A549 (cell line): ENCODE data around the gene PIK3CD. TPM values are rescaled to one million over a fixed set of nuclear protein-coding genes. Genes with fewer than 3 reads are reported as not detected.

Experiments
- ATAC-seq, 2 experiments: fragments of 200-7000 bp in 1 of 2; fragments of >200 bp in 1 of 2; cut with Nextera tagmentation in 1 of 2; cut with Tn5 transposase in 1 of 2; 3 replicates each; pipeline versions ENCODE4 v1.8.0 to v1.9.1; 2018 to 2020; ENCODE audit warnings: mild to moderate bottlenecking in 1 of 2, moderate library complexity in 1 of 2
- CTCF ChIA-PET: fragments of 300-600 bp; sonication (Branson Sonifier 250); formaldehyde crosslinking; extraction: SDS; loops from one replicate; lab custom pipeline; 2021; ENCODE audit warnings: antibody characterized with exemption, inconsistent platforms; lab: Yijun Ruan, JAX
- POLR2A ChIA-PET: fragments of 350-600 bp; formaldehyde crosslinking; extraction: SDS; loops from one replicate; lab custom pipeline; 2021; ENCODE audit warnings: antibody characterized with exemption, inconsistent platforms; lab: Yijun Ruan, JAX
- DNase-seq, 2 experiments: peaks; one replicate each; pipeline versions ENCODE4 v3.0.0 to v3.0.0-alpha.2; 2011 to 2016; ENCODE audit warnings: low read depth in 1 of 2, low spot score in 1 of 2
- FAIRE-seq: peaks from 2 replicates; lab custom pipeline; 2011; peaks lifted over from hg19 to GRCh38; lab: Jason Lieb, UNC
- H3K27ac ChIP-seq, 2 experiments: fragments of >200 bp; sonication (Bioruptor Twin); formaldehyde crosslinking; 3 replicates each; pipeline ENCODE4 v1.5.1; 2016 to 2017
- H3K4me1 ChIP-seq: fragments of >200 bp; sonication (Bioruptor Twin); formaldehyde crosslinking; 3 replicates; pipeline ENCODE4 v1.6.1; 2016
- H3K4me2 ChIP-seq: fragments of >200 bp; sonication (Bioruptor Twin); formaldehyde crosslinking; 3 replicates; pipeline ENCODE4 v1.6.1; 2016
- H3K4me3 ChIP-seq: fragments of >200 bp; sonication (Bioruptor Twin); formaldehyde crosslinking; 3 replicates; pipeline ENCODE4 v1.5.1; 2016
- H3K9me3 ChIP-seq: fragments of >200 bp; sonication (Bioruptor Twin); formaldehyde crosslinking; 3 replicates; pipeline ENCODE4 v1.6.1; 2016
- ATOH8 ChIP-seq: fragments of 250-450 bp; sonication (Bioruptor Pico); IDR thresholded peaks from 2 replicates; pipeline ENCODE4 v1.5.0; 2020; ENCODE audit warnings: low read depth, mild to moderate bottlenecking, moderate library complexity
- CBX2 ChIP-seq: fragments of 200-600 bp; sonication (generic); IDR thresholded peaks from 2 replicates; pipeline ENCODE4 v1.6.1; 2016; ENCODE audit warnings: low read depth, mild to moderate bottlenecking, borderline replicate concordance
- CHD2 ChIP-seq: fragments of 150-350 bp; IDR thresholded peaks from 2 replicates; pipeline ENCODE4 v1.6.1; 2014; ENCODE audit warnings: low read length; ENCODE audit not compliant: partially characterized antibody
- EHF ChIP-seq: fragments of 250-450 bp; sonication (Bioruptor Pico); IDR thresholded peaks from 2 replicates; pipeline ENCODE4 v1.5.0; 2020; ENCODE audit warnings: mild to moderate bottlenecking
- FOXS1 ChIP-seq: fragments of 250-450 bp; sonication (Bioruptor Pico); IDR thresholded peaks from 2 replicates; pipeline ENCODE4 v1.5.0; 2020; ENCODE audit warnings: mild to moderate bottlenecking, moderate library complexity
- HDAC2 ChIP-seq: fragments of 200-600 bp; sonication (generic); IDR thresholded peaks from 2 replicates; pipeline ENCODE4 v1.6.1; 2016
- HES2 ChIP-seq: fragments of >200 bp; sonication (Bioruptor Twin); formaldehyde crosslinking; IDR thresholded peaks from 2 replicates; pipeline ENCODE4 v1.6.1; 2016
- MAFK ChIP-seq: fragments of 450-650 bp; IDR thresholded peaks from 2 replicates; pipeline ENCODE4 v1.6.1; 2014; ENCODE audit not compliant: partially characterized antibody
- MAZ ChIP-seq: fragments of 150-350 bp; IDR thresholded peaks from 2 replicates; pipeline ENCODE4 v1.6.1; 2014; ENCODE audit warnings: antibody characterized with exemption, low read depth, low read length, borderline replicate concordance
- NPAS2 ChIP-seq: fragments of 250-450 bp; sonication (Bioruptor Pico); IDR thresholded peaks from 2 replicates; pipeline ENCODE4 v1.8.0; 2022; ENCODE audit warnings: mild to moderate bottlenecking, moderate library complexity, borderline replicate concordance
- NR3C1 ChIP-seq: fragments of >200 bp; sonication (Bioruptor Twin); formaldehyde crosslinking; IDR thresholded peaks from 3 replicates; pipeline ENCODE4 v1.6.1; 2017
- TP53 ChIP-seq: fragments of 250-450 bp; sonication (Bioruptor Pico); IDR thresholded peaks from 2 replicates; pipeline ENCODE4 v1.5.0; 2021; ENCODE audit warnings: mild to moderate bottlenecking, moderate library complexity
- USF2 ChIP-seq: fragments of 450-650 bp; IDR thresholded peaks from 2 replicates; pipeline ENCODE4 v1.6.1; 2014; ENCODE audit warnings: antibody characterized with exemption
- ZC3H11A ChIP-seq: fragments of 450-650 bp; IDR thresholded peaks from 2 replicates; pipeline ENCODE4 v1.6.1; 2014; ENCODE audit warnings: antibody characterized with exemption, mild to moderate bottlenecking
- WGBS: methylation state at CpG from one replicate; pipeline ENCODE4 v1.1.6; 2017; ENCODE audit errors: missing lambda C conversion rate; 5-methylcytosine and 5-hydroxymethylcytosine counted together
- polyA plus RNA-seq, 4 experiments: library from polyadenylated mRNA; depleted of rRNA in 3 of 4; stranded (reverse); fragments of >200 nt; fragmentation: RNase III in 1 of 4; extraction: RNeasy Plus Mini Kit Qiagen cat#74134 plus additional on column Dnase treatment in 1 of 4; gene quantifications; 2 replicates in 3 of 4; 3 replicates in 1 of 4; pipeline ENCODE4 v1.2.3, GENCODE V29; 2011 to 2017
- TF ChIP-seq, protein P1 (sequence below): fragments of 250-450 bp; sonication (Bioruptor Pico); IDR thresholded peaks from 2 replicates; pipeline ENCODE4 v1.5.0; 2021; ENCODE audit warnings: mild to moderate bottlenecking, moderate library complexity, borderline replicate concordance
- TF ChIP-seq, protein P2 (sequence below): IDR thresholded peaks from 2 replicates; pipeline ENCODE4 v1.6.1; 2012
- TF ChIP-seq, protein P3 (sequence below): fragments of >200 bp; sonication (Bioruptor Twin); formaldehyde crosslinking; IDR thresholded peaks from 3 replicates; pipeline ENCODE4 v1.6.1; 2016
- TF ChIP-seq, protein P4 (sequence below): fragments of 200-600 bp; sonication (generic); IDR thresholded peaks from 2 replicates; pipeline ENCODE4 v1.6.1; 2016; ENCODE audit warnings: antibody characterized with exemption, mild to moderate bottlenecking, moderate library complexity
- TF ChIP-seq, protein P5 (sequence below): fragments of 150-350 bp; IDR thresholded peaks from 2 replicates; pipeline ENCODE4 v1.6.1; 2014; ENCODE audit warnings: low read depth, mild to moderate bottlenecking, low read length

Gene PIK3CD
- polyA plus RNA-seq, 2 of the 4 experiments (the other 2 are of a cell fraction), result 2.4 to 3.5 TPM

DNA sequence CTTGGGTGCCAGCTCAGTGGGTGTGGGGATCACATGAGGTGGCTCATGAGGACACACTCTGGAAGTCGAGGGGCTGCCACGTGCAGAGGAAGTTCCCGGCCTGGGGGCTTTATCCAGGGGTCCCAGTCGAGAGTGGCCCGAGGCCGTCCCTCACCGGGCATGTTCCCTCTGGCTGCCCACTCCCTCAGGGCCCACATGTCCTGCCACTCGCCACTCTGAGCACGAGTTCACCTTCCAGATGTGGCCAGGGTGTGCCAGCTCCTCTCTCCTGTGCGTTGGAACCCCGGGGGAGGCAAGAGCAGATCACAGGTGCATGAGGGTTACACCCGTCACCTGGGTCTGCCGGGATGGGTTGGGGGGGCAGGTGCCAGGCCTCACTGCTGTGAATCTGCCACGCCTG lies 48.2 kb upstream of the PIK3CD start:
- Histone ChIP-seq H3K9me3 (no peaks in the 10 kb centered on the region), H3K27ac (no peak overlapping the region), H3K4me1 (no peaks in the 10 kb centered on the region), H3K4me3 (no peak overlapping the region), H3K4me2 (no peak overlapping the region)
- no peak for FAIRE-seq
- no peak for DNase-seq
- ChIA-PET CTCF (interaction anchor here (0.8 to 1.1 kb wide), 2 partner anchors 12 to 23 kb away, joined by 3 to 4 read pairs; no protein-coding TSS in a partner anchor), POLR2A (no interaction called here)
- WGBS, result 90% methylated on average over 10 of the region's 14 CpGs
- ATAC-seq, result no peak
- TF ChIP-seq FOXS1 (no peak), USF2 (no peak), EHF (CRISPR knock-in tag) (no peak), CBX2 (no peak), CHD2 (no peak), NR3C1 (no peak), NPAS2 (no peak)

GRCh38 chr1:9603766-9604753 lies 47.5 kb upstream of the PIK3CD start:
- no peaks in the 10 kb centered on the region for H3K9me3 ChIP-seq
- no peaks in the 10 kb centered on the region for H3K4me1 ChIP-seq
- H3K4me2 ChIP-seq, result no peak overlapping the region
- H3K27ac ChIP-seq, result no peak overlapping the region
- no peak for FAIRE-seq
- CTCF ChIA-PET, result interaction anchor here (0.5 to 1.1 kb wide), 3 partner anchors 11 to 228 kb away, joined by 3 to 4 read pairs (median 3); no protein-coding TSS in a partner anchor
- WGBS, result 94% methylated on average over 30 of the region's 42 CpGs
- POLR2A ChIA-PET, result no interaction called here
- no peak overlapping the region for H3K4me3 ChIP-seq
- TF ChIP-seq, protein P1, sequence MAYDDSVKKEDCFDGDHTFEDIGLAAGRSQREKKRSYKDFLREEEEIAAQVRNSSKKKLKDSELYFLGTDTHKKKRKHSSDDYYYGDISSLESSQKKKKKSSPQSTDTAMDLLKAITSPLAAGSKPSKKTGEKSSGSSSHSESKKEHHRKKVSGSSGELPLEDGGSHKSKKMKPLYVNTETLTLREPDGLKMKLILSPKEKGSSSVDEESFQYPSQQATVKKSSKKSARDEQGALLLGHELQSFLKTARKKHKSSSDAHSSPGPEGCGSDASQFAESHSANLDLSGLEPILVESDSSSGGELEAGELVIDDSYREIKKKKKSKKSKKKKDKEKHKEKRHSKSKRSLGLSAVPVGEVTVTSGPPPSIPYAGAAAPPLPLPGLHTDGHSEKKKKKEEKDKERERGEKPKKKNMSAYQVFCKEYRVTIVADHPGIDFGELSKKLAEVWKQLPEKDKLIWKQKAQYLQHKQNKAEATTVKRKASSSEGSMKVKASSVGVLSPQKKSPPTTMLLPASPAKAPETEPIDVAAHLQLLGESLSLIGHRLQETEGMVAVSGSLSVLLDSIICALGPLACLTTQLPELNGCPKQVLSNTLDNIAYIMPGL (CRISPR knock-in tag), result no peak
- TF ChIP-seq MAFK, result no peak
- TF ChIP-seq ATOH8 (CRISPR knock-in tag), result no peak
- TF ChIP-seq USF2, result no peak
- TF ChIP-seq, protein P2, sequence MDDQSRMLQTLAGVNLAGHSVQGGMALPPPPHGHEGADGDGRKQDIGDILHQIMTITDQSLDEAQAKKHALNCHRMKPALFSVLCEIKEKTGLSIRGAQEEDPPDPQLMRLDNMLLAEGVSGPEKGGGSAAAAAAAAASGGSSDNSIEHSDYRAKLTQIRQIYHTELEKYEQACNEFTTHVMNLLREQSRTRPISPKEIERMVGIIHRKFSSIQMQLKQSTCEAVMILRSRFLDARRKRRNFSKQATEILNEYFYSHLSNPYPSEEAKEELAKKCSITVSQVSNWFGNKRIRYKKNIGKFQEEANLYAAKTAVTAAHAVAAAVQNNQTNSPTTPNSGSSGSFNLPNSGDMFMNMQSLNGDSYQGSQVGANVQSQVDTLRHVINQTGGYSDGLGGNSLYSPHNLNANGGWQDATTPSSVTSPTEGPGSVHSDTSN, result no peak
- no peak for TF ChIP-seq MAZ
- TF ChIP-seq, protein P3, sequence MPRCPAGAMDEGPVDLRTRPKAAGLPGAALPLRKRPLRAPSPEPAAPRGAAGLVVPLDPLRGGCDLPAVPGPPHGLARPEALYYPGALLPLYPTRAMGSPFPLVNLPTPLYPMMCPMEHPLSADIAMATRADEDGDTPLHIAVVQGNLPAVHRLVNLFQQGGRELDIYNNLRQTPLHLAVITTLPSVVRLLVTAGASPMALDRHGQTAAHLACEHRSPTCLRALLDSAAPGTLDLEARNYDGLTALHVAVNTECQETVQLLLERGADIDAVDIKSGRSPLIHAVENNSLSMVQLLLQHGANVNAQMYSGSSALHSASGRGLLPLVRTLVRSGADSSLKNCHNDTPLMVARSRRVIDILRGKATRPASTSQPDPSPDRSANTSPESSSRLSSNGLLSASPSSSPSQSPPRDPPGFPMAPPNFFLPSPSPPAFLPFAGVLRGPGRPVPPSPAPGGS, result no peak
- TF ChIP-seq, protein P4, sequence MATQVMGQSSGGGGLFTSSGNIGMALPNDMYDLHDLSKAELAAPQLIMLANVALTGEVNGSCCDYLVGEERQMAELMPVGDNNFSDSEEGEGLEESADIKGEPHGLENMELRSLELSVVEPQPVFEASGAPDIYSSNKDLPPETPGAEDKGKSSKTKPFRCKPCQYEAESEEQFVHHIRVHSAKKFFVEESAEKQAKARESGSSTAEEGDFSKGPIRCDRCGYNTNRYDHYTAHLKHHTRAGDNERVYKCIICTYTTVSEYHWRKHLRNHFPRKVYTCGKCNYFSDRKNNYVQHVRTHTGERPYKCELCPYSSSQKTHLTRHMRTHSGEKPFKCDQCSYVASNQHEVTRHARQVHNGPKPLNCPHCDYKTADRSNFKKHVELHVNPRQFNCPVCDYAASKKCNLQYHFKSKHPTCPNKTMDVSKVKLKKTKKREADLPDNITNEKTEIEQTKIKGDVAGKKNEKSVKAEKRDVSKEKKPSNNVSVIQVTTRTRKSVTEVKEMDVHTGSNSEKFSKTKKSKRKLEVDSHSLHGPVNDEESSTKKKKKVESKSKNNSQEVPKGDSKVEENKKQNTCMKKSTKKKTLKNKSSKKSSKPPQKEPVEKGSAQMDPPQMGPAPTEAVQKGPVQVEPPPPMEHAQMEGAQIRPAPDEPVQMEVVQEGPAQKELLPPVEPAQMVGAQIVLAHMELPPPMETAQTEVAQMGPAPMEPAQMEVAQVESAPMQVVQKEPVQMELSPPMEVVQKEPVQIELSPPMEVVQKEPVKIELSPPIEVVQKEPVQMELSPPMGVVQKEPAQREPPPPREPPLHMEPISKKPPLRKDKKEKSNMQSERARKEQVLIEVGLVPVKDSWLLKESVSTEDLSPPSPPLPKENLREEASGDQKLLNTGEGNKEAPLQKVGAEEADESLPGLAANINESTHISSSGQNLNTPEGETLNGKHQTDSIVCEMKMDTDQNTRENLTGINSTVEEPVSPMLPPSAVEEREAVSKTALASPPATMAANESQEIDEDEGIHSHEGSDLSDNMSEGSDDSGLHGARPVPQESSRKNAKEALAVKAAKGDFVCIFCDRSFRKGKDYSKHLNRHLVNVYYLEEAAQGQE, result no peak
- TF ChIP-seq ZC3H11A, result no peak
- TF ChIP-seq, protein P5, sequence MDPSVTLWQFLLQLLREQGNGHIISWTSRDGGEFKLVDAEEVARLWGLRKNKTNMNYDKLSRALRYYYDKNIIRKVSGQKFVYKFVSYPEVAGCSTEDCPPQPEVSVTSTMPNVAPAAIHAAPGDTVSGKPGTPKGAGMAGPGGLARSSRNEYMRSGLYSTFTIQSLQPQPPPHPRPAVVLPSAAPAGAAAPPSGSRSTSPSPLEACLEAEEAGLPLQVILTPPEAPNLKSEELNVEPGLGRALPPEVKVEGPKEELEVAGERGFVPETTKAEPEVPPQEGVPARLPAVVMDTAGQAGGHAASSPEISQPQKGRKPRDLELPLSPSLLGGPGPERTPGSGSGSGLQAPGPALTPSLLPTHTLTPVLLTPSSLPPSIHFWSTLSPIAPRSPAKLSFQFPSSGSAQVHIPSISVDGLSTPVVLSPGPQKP, result no peak
- TF ChIP-seq HES2, result no peak
- TF ChIP-seq HDAC2, result no peak
- TF ChIP-seq TP53 (CRISPR knock-in tag), result no peak
- TF ChIP-seq CBX2, result no peak
- ATAC-seq, result no peak
- no peak for DNase-seq
